ENCODE results near the gene NR3C1.

DNA sequence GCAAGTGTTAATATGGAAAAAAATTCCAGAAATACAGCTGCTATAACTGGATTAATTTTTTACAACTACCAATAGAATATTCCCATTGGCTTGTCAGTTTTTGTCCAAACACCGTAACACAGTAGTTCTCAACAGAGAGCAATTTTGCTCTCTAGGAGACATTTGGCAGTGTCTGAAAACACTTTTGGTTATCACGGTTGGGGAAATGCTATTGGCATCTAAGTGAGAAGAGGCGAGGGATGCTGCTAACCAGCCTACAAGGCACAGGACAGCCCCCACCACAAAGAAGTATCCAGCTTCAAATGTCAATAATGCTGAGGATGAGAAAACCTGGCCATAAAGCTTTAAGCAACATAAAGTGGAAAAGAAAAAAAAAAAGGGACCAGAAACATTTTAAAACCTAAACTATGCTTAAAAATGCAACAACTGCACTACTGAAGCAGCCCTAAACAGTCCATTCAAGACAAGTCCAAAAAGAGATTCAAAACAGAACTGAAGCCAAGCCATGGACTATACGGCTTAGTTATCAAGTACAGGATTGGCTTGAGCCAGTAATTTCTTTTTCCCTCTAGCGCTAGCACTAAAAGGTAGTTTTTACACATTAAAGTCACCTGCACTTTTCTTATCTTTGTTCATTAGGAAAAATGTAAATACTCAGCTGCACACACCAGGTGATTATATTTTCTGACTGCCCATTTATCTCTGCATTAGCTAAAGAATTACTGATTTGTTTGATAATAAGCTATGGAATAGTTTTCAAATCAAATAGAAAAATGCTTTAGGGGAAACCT, 83.9 kb downstream of the NR3C1 start:
- TF ChIP-seq POLR2AphosphoS5 (IDR thresholded peaks at IDR 0.05; ENCODE audit: low read depth, low read length) (no peak), TAF1 (IDR thresholded peaks at IDR 0.05; ENCODE audit: low read depth, low read length) (no peak), POLR2A (IDR thresholded peaks at IDR 0.05; ENCODE audit: low read depth, low read length) (no peak), POU2F2 (IDR thresholded peaks at IDR 0.05; ENCODE audit: low read depth, low read length) (no peak)

Data from GM12891 (cell line).